NT2/D1 (cell line): ENCODE data around the gene ATP8B3.

Experiments
- SUZ12 ChIP-seq: IDR thresholded peaks from 2 replicates; pipeline ENCODE4 v1.6.1; 2011; ENCODE audit not compliant: insufficient read length, insufficient read depth; ENCODE audit errors: extremely low read depth
- YY1 ChIP-seq: IDR thresholded peaks from 2 replicates; pipeline ENCODE4 v1.6.1; 2011; ENCODE audit not compliant: insufficient read length, insufficient read depth

- TF ChIP-seq SUZ12 (no peak), YY1 (no peak)
These were observed 31.7 kb upstream of the ATP8B3 start for GRCh38 chr19:1843646-1844394.
